ENCODE data around the gene PAX5.

- no peak for TF ChIP-seq POLR2A (IDR thresholded peaks at IDR 0.05; ENCODE audit: low read length)
- TF ChIP-seq GATA1 (IDR thresholded peaks at IDR 0.05; ENCODE audit: low read depth, low read length), result no peak
Observed at GRCh38 chr9:36924757-36925432, 109.2 kb downstream of the PAX5 start.
